Left ventricle myocardium inferior (tissue), 1 donor: ENCODE results near the gene CFC1B. TPM values are rescaled to one million over a fixed set of nuclear protein-coding genes. Genes with fewer than 3 reads are reported as not detected.
"Not testable (repeated sequence)": the region's sequence is repeated elsewhere in the genome, so short reads cannot be mapped to it uniquely, and the experiment has no call there.

Experiments used
- DNase-seq: peaks from one replicate; pipeline ENCODE4 v3.0.0-alpha.2; 2020
- H3K27ac ChIP-seq: fragments of 200-600 bp; replicated peaks from 2 replicates; pipeline ENCODE4 v1.8.0; 2021
- H3K27me3 ChIP-seq: fragments of 200-600 bp; 2 replicates; pipeline ENCODE4 v1.8.0; 2021; ENCODE audit warnings: low read depth
- H3K36me3 ChIP-seq: fragments of 200-600 bp; 2 replicates; pipeline ENCODE4 v1.8.0; 2021
- H3K4me1 ChIP-seq: fragments of 200-600 bp; 2 replicates; pipeline ENCODE4 v1.8.0; 2021
- H3K4me3 ChIP-seq: fragments of 200-600 bp; 2 replicates; pipeline ENCODE4 v1.8.0; 2021; ENCODE audit warnings: mild to moderate bottlenecking, moderate library complexity
- H3K9me3 ChIP-seq: fragments of 200-600 bp; replicated peaks from 2 replicates; pipeline ENCODE4 v1.8.0; 2021
- intact Hi-C: fragments of 100-400 bp; cut with micrococcal nuclease; formaldehyde crosslinking; loops from one replicate; pipeline ENCODE4 v1.11.0; 2022
- long read RNA-seq: library from polyadenylated mRNA; unstranded; transcript quantifications from one replicate; pipeline ENCODE4 v2.0.0, GENCODE V29; 2021
- total RNA-seq: library from RNA; stranded (reverse); fragmentation: NEBNext Ultra II Directional; extraction: Animal tissue kit (Norgen Biotek cat#: 25700); gene quantifications from one replicate; pipeline ENCODE4 v1.2.1, GENCODE V29; 2021
- donor health status: DM: no; HTN: yes; CAD: no; lungs with severe emphysema.

CFC1B gene
- total RNA-seq = not detected
- long read RNA-seq = 0 reads

DNA sequence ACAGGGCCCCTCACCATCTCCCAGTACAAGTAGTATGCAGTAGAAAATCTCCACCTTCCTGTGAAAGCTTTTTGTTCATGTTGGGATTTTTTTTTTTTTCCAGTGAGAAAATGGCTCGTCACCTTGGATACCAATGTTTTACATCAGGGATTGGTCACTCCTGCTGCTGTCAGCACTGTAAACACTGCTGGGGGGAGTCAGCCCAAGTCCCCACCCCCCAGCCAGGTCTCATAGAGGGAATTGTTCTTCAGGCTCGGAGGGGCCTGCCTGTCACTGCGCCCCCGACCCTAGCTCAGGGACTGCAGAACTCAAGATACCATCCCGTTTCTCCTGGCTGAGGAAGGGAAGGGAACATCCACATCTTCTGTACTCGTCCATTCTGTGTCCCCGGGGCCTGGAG is at the start of gene CFC1B:
TSS of gene CFC1B (plus strand) at position 231 of the 400 bp plus-strand sequence. CDS start 263 bp downstream, outside the sequence.
- H3K27ac ChIP-seq, H3K27me3 ChIP-seq, intact Hi-C loops, H3K9me3 ChIP-seq, DNase-seq, H3K4me1 ChIP-seq, H3K4me3 ChIP-seq, H3K36me3 ChIP-seq: not testable (repeated sequence)

DNA sequence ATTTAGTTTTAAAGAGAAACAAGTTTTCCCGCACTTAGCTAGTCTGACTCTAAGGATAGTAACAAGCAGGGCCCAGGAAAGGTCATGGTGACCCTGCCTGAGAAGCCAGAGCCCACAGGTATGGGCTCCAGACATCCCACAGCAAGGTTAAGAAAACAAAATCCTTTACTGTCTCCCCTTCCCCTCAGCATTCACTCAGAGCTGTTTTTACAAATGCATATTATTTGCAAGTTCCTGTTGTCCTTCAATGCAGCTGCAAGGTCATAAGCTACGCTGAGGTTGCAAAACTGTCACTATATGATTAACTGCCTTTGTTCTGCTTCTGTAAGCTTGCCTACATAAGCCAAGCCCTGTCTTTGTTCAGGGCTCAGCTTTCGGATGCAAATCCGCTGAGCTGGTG is 29.9 kb upstream of the CFC1B start:
- not testable (repeated sequence) for DNase-seq

DNA sequence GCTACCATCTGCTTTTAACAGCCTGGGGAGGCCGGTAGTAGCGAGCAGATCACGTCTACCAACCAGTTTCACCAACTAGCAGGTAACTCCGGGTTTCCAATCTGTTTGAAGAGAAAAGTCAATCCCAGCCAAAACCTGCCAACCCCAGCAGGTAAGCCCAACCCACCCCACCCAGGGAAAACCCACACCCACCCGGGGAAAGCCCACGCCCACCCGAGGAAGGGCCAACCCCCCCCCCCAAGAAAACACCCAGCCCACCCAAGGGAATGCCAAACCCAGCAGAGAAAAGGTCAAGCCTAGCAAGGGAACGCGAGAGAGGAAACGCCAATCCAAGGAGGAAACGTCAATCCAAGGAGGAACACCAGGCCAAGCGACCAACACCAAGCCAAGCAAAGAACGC is 11.8 kb upstream of the CFC1B start, which contains the start of gene POTEI:
TSS of gene POTEI (minus strand) at position 101 of the 400 bp plus-strand sequence. CDS start at position 8, 93 bp downstream.
- intact Hi-C loops, H3K27ac ChIP-seq, H3K4me3 ChIP-seq, H3K4me1 ChIP-seq, H3K9me3 ChIP-seq, H3K27me3 ChIP-seq, H3K36me3 ChIP-seq, DNase-seq: not testable (repeated sequence)

More for the DNA sequence above, 29.9 kb upstream of the CFC1B start:
- H3K27me3 ChIP-seq, H3K36me3 ChIP-seq, H3K9me3 ChIP-seq, H3K4me1 ChIP-seq, intact Hi-C loops, H3K4me3 ChIP-seq, H3K27ac ChIP-seq: not testable (repeated sequence)

DNA sequence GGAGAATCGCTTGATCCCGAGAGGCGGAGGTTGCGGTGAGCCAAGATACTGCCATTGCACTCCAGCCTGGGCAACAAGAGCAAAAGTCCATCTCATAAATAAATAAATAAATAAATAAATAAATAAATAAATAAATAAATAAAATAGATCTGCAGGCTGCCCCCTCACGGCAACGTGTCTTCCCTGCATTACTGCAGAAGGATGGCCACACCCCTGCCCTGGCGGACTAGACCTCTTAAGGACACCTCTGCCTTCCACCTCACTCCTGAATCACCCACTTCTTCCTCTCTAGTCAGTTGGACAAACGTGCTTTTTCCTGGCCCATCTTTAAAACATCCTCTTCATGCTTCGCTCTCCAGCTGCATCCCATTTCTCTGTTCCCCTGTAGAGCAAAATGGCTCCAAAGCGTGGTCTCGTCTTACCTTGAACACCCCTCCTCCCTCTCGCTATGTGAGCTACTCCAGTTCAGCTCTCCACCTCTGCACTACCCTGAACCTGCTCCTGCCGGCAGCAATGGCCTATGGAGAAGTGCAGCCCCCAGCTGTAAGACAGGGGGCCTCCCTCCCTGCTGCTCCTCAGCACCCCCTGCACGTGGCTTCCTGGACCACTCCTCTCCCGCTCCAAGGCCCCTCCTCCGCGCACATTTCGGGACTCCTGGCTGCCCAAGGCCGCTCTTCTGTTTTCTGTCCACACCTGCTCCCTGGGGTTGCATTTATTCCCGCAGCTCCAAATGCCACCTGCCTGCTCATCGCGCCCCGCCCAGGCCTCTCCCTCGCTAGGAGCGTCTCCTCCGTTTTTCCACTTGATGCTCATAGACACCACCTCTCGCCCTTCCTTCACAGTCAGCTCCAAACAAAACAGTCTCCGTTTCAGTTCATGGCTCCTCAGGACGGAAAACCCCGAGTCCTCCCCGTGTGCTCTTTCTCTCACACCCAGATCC is 9.9 kb upstream of the CFC1B start:
- H3K9me3 ChIP-seq, H3K27me3 ChIP-seq, H3K4me3 ChIP-seq, H3K27ac ChIP-seq, DNase-seq, H3K4me1 ChIP-seq, intact Hi-C loops, H3K36me3 ChIP-seq: not testable (repeated sequence)

DNA sequence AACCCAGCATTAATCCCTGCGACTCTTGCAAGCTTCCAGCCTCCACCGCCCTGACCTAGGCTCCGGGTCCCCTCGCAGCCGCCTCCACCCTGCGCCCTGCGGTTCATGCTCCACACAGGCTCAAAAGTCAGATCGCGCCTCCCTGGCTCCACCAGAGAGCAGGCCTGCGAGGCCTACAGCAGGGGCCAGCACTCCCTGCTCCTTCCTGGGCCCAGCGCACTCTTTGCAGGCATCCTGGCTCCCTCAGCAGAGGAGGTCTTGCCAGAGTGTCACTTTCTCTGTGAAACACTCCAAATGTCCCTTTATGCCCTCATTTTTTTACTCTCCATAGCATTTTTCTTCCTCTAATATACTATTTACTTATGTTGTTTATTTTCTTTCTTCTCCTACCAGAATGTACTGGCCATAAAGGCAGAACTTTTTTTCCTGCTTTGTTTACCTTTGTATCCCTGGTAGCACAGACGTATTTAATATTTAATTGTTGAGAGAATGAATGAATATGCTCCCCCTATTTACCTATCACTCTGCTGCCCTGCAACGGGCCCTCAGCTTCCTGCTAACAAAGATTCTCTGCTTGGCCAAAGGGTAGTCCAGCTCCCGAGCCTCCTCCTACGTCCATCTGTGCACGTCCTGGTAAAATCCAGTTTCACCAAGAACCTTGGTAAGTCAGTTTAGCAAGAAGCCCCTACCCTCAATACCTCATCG is 9.1 kb upstream of the CFC1B start:
- DNase-seq, intact Hi-C loops: not testable (repeated sequence)

DNA sequence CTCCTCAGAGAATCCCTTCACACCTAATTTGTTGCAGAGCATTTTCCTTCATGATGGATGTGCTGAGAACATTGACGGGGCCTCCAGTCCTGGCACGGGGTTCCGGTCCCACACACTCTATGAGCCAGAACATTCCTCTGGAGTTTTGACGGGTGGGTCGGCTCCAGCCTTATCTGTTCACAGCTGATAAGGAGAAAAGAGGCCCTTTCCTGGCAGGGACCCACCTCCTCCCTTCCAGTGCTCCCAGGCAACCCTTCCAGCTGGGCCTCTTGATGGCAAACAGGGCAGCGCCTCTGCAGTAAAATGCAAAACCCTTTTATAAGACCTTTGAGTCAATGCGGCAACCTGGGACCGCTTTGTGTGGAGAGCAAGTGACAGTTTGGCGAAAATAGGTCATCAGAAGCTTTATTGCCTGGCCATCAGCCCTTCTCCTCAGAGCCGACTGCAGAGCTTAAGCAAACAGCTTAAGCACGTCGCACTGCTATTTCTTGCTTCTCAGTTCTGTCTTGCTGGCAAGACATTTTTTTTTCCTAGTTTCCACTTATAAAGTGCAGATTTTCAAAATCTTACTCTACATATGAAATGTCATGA is 2.4 kb upstream of the CFC1B start:
- H3K4me3 ChIP-seq, H3K27me3 ChIP-seq, H3K36me3 ChIP-seq, intact Hi-C loops, H3K9me3 ChIP-seq, DNase-seq, H3K27ac ChIP-seq, H3K4me1 ChIP-seq: not testable (repeated sequence)

More for the DNA sequence above, 9.1 kb upstream of the CFC1B start:
- not testable (repeated sequence) for H3K27me3 ChIP-seq, H3K4me1 ChIP-seq, H3K36me3 ChIP-seq, H3K27ac ChIP-seq, H3K4me3 ChIP-seq, H3K9me3 ChIP-seq

DNA sequence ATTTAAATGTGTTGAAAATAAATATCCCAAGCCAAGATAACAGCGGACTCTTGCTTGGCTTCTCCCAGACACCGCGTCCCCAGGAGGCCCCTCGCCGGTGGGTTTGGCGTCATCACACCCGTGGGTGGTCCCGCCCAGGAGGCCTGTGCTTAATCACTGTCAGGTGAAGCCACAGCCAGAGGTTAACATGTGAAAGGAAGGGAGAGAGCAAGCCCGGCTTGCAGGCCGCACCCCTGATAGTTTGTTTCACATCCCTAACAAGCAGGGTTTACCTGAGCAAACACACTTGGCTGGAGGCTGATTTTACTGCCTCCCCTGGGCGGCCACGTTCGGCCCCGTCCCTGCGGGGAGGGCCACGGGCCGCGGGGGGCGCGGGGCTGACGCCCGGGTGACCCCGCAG is 1.4 kb downstream of the CFC1B start:
- H3K4me3 ChIP-seq, intact Hi-C loops, H3K27ac ChIP-seq, H3K4me1 ChIP-seq, H3K36me3 ChIP-seq, H3K9me3 ChIP-seq, DNase-seq, H3K27me3 ChIP-seq: not testable (repeated sequence)

DNA sequence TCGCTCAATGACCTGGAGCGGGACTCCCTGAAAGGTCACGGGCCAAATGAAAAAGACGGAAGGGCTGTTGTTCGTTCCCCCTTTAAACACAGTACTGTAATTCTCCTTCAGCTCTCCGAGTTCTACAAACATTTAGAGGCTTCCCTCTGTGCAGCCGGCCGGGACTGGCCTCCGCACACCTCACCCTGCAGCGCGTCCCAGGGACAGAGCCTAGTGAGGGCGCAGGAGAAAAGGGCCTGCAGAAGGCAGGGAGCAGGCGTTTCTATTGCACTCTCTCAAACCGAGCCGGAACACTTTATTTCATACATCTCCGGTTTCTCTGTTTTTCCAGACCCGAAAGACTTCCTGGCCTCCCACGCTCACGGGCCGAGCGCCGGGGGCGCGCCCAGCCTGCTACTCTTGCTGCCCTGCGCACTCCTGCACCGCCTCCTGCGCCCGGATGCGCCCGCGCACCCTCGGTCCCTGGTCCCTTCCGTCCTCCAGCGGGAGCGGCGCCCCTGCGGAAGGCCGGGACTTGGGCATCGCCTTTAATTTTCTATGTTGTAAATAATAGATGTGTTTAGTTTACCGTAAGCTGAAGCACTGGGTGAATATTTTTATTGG is 6.4 kb downstream of the CFC1B start:
- H3K27me3 ChIP-seq, H3K4me1 ChIP-seq: not testable (repeated sequence)

DNA sequence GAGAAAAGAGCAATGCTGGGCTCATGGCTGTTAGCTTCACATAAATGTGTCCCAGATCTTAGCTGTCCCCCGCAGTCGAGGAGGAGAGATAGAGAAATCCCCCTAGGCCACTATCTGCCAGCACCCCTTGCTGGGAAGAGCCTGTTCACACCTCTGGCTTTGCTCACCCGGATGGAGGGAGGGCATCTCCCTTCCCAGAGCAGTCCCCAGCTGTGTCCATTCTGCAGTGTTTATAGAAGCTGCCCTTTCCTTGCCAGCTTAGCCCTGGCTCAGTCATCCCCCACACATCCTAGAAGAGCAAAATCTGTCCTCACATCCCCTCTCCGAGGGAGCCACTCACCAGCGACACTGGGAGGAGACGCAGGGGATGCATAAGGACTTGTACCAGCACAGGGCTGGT is 8.5 kb downstream of the CFC1B start:
- H3K27ac ChIP-seq, H3K4me3 ChIP-seq, H3K9me3 ChIP-seq, H3K36me3 ChIP-seq, DNase-seq, intact Hi-C loops, H3K27me3 ChIP-seq, H3K4me1 ChIP-seq: not testable (repeated sequence)

More for the DNA sequence above, 6.4 kb downstream of the CFC1B start:
- H3K36me3 ChIP-seq, H3K9me3 ChIP-seq, H3K27ac ChIP-seq, H3K4me3 ChIP-seq, intact Hi-C loops, DNase-seq: not testable (repeated sequence)

DNA sequence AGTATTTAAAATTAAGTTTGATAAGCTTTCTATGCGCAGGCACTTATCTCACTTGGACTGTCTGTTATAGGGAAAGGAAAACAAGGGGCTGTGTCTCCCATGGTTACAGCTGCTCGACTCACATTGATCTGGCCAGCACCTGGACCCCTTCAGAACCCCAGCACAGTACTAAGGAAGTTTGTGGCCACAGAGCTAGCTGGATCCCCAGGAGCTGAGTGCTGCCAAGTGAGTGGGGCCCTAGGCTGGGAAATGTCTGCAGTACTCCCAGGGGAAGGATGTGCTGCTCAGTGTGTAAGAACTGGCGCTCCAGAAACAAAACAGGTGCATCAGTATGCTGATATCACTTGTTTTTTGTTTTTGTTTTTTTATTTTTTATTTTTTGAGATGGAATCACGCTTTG is 9.2 kb downstream of the CFC1B start:
- H3K4me1 ChIP-seq, H3K9me3 ChIP-seq, DNase-seq, H3K4me3 ChIP-seq, H3K36me3 ChIP-seq, intact Hi-C loops, H3K27ac ChIP-seq, H3K27me3 ChIP-seq: not testable (repeated sequence)

DNA sequence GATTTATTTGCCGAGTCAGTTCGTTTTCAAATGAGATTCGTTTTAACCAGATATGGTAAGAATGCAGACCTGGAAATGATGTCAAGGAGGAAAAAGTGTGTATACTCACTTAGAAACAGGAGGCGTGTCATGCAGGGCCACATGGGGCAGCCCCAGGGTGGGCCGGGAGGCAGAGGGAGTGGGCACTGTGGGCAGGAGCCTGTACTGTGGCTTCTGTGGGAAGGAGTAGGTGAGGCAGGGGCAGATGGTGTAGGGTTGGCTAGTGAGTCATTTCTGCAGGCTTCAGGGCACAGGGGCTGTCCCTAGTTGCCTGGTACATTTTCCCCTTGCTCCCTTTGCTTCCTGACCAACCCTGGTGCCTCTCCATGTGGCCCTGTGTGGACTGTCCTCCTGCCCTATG is 10.2 kb downstream of the CFC1B start:
- H3K4me3 ChIP-seq, intact Hi-C loops, H3K27me3 ChIP-seq, H3K9me3 ChIP-seq, DNase-seq, H3K36me3 ChIP-seq, H3K27ac ChIP-seq, H3K4me1 ChIP-seq: not testable (repeated sequence)

DNA sequence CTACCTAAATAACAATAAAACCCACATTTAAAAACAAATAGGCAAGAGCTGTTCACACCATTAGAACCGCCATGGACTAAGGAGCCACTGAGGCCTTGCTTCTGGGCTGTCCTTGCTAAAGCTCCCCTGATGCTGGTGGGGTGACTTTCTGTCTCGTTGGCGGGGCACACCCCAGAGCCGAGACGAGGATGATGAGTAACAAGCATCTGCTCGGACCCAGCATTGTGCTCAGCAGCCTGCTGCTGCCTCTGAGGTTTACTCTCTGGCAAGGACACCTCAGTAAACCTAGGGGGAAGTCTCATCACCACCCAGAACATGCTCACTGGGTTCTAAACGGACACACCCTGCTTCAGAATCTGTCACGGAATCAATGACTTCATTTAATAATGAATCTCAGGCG is 10.7 kb downstream of the CFC1B start:
- H3K4me3 ChIP-seq, DNase-seq, H3K9me3 ChIP-seq, H3K27me3 ChIP-seq, H3K4me1 ChIP-seq, intact Hi-C loops, H3K36me3 ChIP-seq, H3K27ac ChIP-seq: not testable (repeated sequence)

DNA sequence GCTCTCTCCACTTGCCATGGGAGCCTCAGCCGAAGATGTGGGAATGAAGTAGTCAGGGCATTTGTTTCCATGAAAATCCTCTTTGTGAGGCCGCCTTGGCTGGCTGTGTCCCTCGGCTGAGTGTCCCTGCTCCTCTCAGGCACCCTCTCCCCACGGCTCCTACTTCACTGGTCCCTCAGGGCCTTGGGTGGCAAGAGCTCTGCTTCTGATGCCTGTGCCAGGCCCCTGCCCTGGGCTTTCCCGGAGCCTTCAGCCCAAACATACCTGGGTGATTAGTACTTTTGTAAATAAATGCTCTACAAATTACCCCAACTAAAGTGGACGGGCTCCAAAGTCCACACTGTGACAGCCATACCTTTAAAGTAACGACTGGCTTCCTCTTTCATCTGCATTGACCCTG is 15.6 kb downstream of the CFC1B start:
- H3K9me3 ChIP-seq, H3K27me3 ChIP-seq, H3K4me1 ChIP-seq, DNase-seq, H3K36me3 ChIP-seq, H3K27ac ChIP-seq, H3K4me3 ChIP-seq, intact Hi-C loops: not testable (repeated sequence)
